DOHH2 (cell line): ENCODE data around the gene SPAG16.

Experiments used
- H3F3A ChIP-seq: fragments of 200-600 bp; sonication (generic), shearing (Covaris generic); 2 replicates; pipeline ENCODE4 v1.6.0; 2016; ENCODE audit warnings: antibody characterized with exemption, mild to moderate bottlenecking; ENCODE audit not compliant: control insufficient read depth, insufficient read depth
- H3K27ac ChIP-seq: fragments of 200-600 bp; sonication (generic); 2 replicates; pipeline ENCODE4 v1.5.1; 2014; ENCODE audit warnings: low read depth, mild to moderate bottlenecking, low read length, moderate library complexity
- H3K27me3 ChIP-seq: fragments of 200-600 bp; sonication (generic); 2 replicates; pipeline ENCODE4 v1.6.1; 2014; ENCODE audit warnings: mild to moderate bottlenecking, low read length, mixed read lengths; ENCODE audit not compliant: control insufficient read depth
- H3K36me3 ChIP-seq: fragments of 200-600 bp; sonication (generic); 2 replicates; pipeline ENCODE4 v1.6.1; 2014; ENCODE audit warnings: mild to moderate bottlenecking, low read length, moderate library complexity, mixed read lengths; ENCODE audit not compliant: control insufficient read depth
- H3K4me1 ChIP-seq: fragments of 200-600 bp; sonication (generic); 2 replicates; pipeline ENCODE4 v1.6.1; 2014; ENCODE audit warnings: mild to moderate bottlenecking, low read length, mixed read lengths; ENCODE audit not compliant: control insufficient read depth
- H3K4me2 ChIP-seq: fragments of 200-600 bp; sonication (generic); 2 replicates; pipeline ENCODE4 v1.6.0; 2014; ENCODE audit warnings: mild to moderate bottlenecking, low read length, moderate library complexity
- H3K4me3 ChIP-seq: fragments of 200-600 bp; sonication (generic); 2 replicates; pipeline ENCODE4 v1.5.1; 2014; ENCODE audit warnings: mild to moderate bottlenecking, low read length, mixed read lengths
- H3K79me2 ChIP-seq: fragments of 200-600 bp; sonication (generic); 2 replicates; pipeline ENCODE4 v1.6.1; 2014; ENCODE audit warnings: mild to moderate bottlenecking, low read length, mixed read lengths; ENCODE audit not compliant: control insufficient read depth
- H3K9me2 ChIP-seq: fragments of 200-600 bp; sonication (generic); replicated peaks from 2 replicates; pipeline ENCODE4 v1.6.1; 2014; ENCODE audit warnings: mild to moderate bottlenecking, low read length, mixed read lengths; ENCODE audit not compliant: control insufficient read depth
- H3K9me3 ChIP-seq: fragments of 200-600 bp; sonication (generic); 2 replicates; pipeline ENCODE4 v1.6.1; 2014; ENCODE audit warnings: antibody characterized with exemption, low read length, mixed read lengths; ENCODE audit not compliant: control insufficient read depth, insufficient read depth
- H4K20me1 ChIP-seq: fragments of 200-600 bp; sonication (generic); 2 replicates; pipeline ENCODE4 v1.6.0; 2014; ENCODE audit warnings: low read depth, mild to moderate bottlenecking, antibody characterized with exemption, low read length, moderate library complexity; ENCODE audit not compliant: control insufficient read depth, insufficient read depth
- CTCF ChIP-seq: fragments of 200-600 bp; sonication (generic); IDR thresholded peaks from one replicate; pipeline ENCODE4 v1.5.1; 2014; ENCODE audit warnings: antibody characterized with exemption, mild to moderate bottlenecking, low read depth, low read length; ENCODE audit not compliant: poor library complexity, severe bottlenecking
- EZH2phosphoT487 ChIP-seq: fragments of 200-600 bp; sonication (generic); IDR thresholded peaks from 2 replicates; pipeline ENCODE4 v1.6.1; 2017; ENCODE audit warnings: borderline replicate concordance, mild to moderate bottlenecking, antibody characterized with exemption, low read length, moderate library complexity, mixed read lengths

Gene SPAG16

GRCh38 chr2:214076527-214076926 lies 792.3 kb downstream of the SPAG16 start:
- no peak overlapping the region for H3K4me2 ChIP-seq
- H3K9me2 ChIP-seq = no peaks in the 10 kb centered on the region
- H3K36me3 ChIP-seq = no peaks in the 10 kb centered on the region
- H4K20me1 ChIP-seq = no peaks in the 10 kb centered on the region
- H3F3A ChIP-seq = no peaks in the 10 kb centered on the region
- H3K4me1 ChIP-seq = no peaks in the 10 kb centered on the region
- H3K9me3 ChIP-seq = no peaks in the 10 kb centered on the region
- no peak overlapping the region for H3K4me3 ChIP-seq
- no peak overlapping the region for H3K27ac ChIP-seq
- no peaks in the 10 kb centered on the region for H3K79me2 ChIP-seq
- no peaks in the 10 kb centered on the region for H3K27me3 ChIP-seq
- no peak for TF ChIP-seq CTCF
- no peak for TF ChIP-seq EZH2phosphoT487

- H3K79me2 ChIP-seq = no peaks in the 10 kb centered on the region
- H3F3A ChIP-seq = no peaks in the 10 kb centered on the region
- no peaks in the 10 kb centered on the region for H4K20me1 ChIP-seq
- H3K27ac ChIP-seq = no peak overlapping the region
- H3K27me3 ChIP-seq = no peaks in the 10 kb centered on the region
- TF ChIP-seq EZH2phosphoT487 = no peak
- H3K36me3 ChIP-seq = no peaks in the 10 kb centered on the region
- H3K4me1 ChIP-seq = no peaks in the 10 kb centered on the region
- H3K4me2 ChIP-seq = no peak overlapping the region
- no peaks in the 10 kb centered on the region for H3K9me2 ChIP-seq
- no peak overlapping the region for H3K4me3 ChIP-seq
- no peaks in the 10 kb centered on the region for H3K9me3 ChIP-seq
Observed at GRCh38 chr2:214077727-214078126, 793.5 kb downstream of the SPAG16 start.

- H3K9me2 ChIP-seq = no peaks in the 10 kb centered on the region
- no peak overlapping the region for H3K27ac ChIP-seq
- no peaks in the 10 kb centered on the region for H4K20me1 ChIP-seq
- no peaks in the 10 kb centered on the region for H3K79me2 ChIP-seq
- H3K36me3 ChIP-seq = no peaks in the 10 kb centered on the region
- H3K4me1 ChIP-seq = no peaks in the 10 kb centered on the region
- TF ChIP-seq CTCF (no peak), EZH2phosphoT487 (no peak)
- H3K9me3 ChIP-seq = no peaks in the 10 kb centered on the region
- no peaks in the 10 kb centered on the region for H3K27me3 ChIP-seq
- no peak overlapping the region for H3K4me2 ChIP-seq
- H3K4me3 ChIP-seq = no peak overlapping the region
- H3F3A ChIP-seq = no peaks in the 10 kb centered on the region
Observed at GRCh38 chr2:214079032-214079431, 794.8 kb downstream of the SPAG16 start.

- Histone ChIP-seq H3K36me3 (no peaks in the 10 kb centered on the region), H3K4me2 (no peak overlapping the region), H3K27ac (no peak overlapping the region), H4K20me1 (no peaks in the 10 kb centered on the region), H3K4me3 (no peak overlapping the region), H3K9me3 (no peaks in the 10 kb centered on the region), H3K79me2 (no peaks in the 10 kb centered on the region), H3K9me2 (no peaks in the 10 kb centered on the region), H3F3A (no peaks in the 10 kb centered on the region), H3K4me1 (no peaks in the 10 kb centered on the region), H3K27me3 (no peaks in the 10 kb centered on the region)
- TF ChIP-seq EZH2phosphoT487 = no peak
- no peak for TF ChIP-seq CTCF
Observed at GRCh38 chr2:214088536-214088935, 804.3 kb downstream of the SPAG16 start.
